ENCODE data around the gene UGGT1. TPM values are rescaled to one million over a fixed set of nuclear protein-coding genes. Genes with fewer than 3 reads are reported as not detected.

Gene UGGT1
- total RNA-seq, 1 experiment from 2014 or later: 51.8 TPM

DNA sequence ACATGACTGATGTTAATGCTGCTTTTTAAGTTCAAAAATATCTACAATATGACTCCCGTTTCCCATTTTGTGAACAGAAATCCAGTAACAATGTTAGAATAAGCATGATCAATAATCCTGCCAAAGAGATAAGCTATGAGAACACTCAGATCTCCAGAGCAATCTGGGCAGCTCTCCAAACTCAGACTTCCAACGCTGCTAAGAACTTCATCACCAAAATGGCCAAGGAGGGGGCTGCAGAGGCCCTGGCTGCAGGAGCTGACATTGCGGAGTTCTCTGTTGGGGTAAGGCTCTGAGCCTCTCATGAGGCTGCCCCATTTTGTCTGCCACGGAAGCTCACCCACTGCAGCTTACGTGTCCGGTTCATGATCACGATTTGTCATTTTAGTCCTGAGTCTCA lies 68.4 kb downstream of the UGGT1 start (continued):
- TF ChIP-seq POLR2AphosphoS5 (IDR thresholded peaks at IDR 0.05; ENCODE audit: low read depth, low read length) (no peak), CBX3 (IDR thresholded peaks at IDR 0.05; ENCODE audit: low read depth) (no peak), ZFX (IDR thresholded peaks at IDR 0.05) (no peak), JUND (IDR thresholded peaks at IDR 0.05) (no peak), SP1 (IDR thresholded peaks at IDR 0.05; ENCODE audit: low read depth) (no peak), ELF1 (IDR thresholded peaks at IDR 0.05; ENCODE audit: borderline replicate concordance, low read depth) (no peak), SRF (IDR thresholded peaks at IDR 0.05; ENCODE audit: low read depth) (no peak), CEBPB (IDR thresholded peaks at IDR 0.05; ENCODE audit: low read depth) (no peak), EZH2 (IDR thresholded peaks at IDR 0.05) (no peak), RAD21 (IDR thresholded peaks at IDR 0.05; ENCODE audit: low read depth) (no peak), TCF7L2 (IDR thresholded peaks at IDR 0.05; ENCODE audit: borderline replicate concordance, extremely low read depth, insufficient read depth, insufficient read length) (no peak)

- Histone ChIP-seq H3K27ac (ENCODE audit: low read depth, low read length) (no peak overlapping the region), H2AFZ (ENCODE audit: low read depth, low read length, poor library complexity, severe bottlenecking) (no peak overlapping the region), H3K9me2 (ENCODE audit: insufficient read depth) (no peaks in the 10 kb centered on the region), H3K4me3 (replicated peaks in 1 of 2; ENCODE audit: low read depth in 1 of 2, low read length in 2 of 2) (no peak overlapping the region), H3K27me3 (ENCODE audit: insufficient read depth, low read length) (no peaks in the 10 kb centered on the region), H3K4me2 (ENCODE audit: low read length) (no peak overlapping the region), H3K9me3 (ENCODE audit: control insufficient read depth in 1 of 2, insufficient read depth in 1 of 2, low read depth in 1 of 2, low read length in 2 of 2) (no peaks in the 10 kb centered on the region), H4K20me1 (ENCODE audit: insufficient read depth) (no peaks in the 10 kb centered on the region), H3K9ac (ENCODE audit: low read length) (no peak overlapping the region), H3K4me1 (ENCODE audit: control insufficient read depth in 1 of 2, insufficient read depth in 2 of 2, low read length in 2 of 2) (no peaks in the 10 kb centered on the region), H3K36me3 (ENCODE audit: control insufficient read depth in 1 of 2, insufficient read depth in 2 of 2, low read length in 2 of 2) (peaks cover 14 to 36% of the 10 kb centered on the region in 2 experiments), H3K79me2 (ENCODE audit: insufficient read depth, low read length) (no peaks in the 10 kb centered on the region)
- ChIA-PET CTCF (no interaction called here), RAD21 (ENCODE audit: low non-redundant PET in 1 of 2, low total read pairs in 2 of 2, uncharacterized antibody in 2 of 2, unreplicated experiment in 2 of 2) (no interaction called here), POLR2A (no interaction called here)
- TF ChIP-seq ELF1 (IDR thresholded peaks at IDR 0.05; ENCODE audit: borderline replicate concordance, low read depth): no peak
- TF ChIP-seq ATF3 (IDR thresholded peaks at IDR 0.05): no peak
- no peak for TF ChIP-seq CTCF (IDR thresholded peaks at IDR 0.05 in 2 of 3, conservative IDR thresholded peaks at IDR 0.05 in 1 of 3; ENCODE audit: borderline replicate concordance in 1 of 3, insufficient read depth in 1 of 3, low read depth in 2 of 3, low read length in 2 of 3)
- no peak for TF ChIP-seq MAX (IDR thresholded peaks at IDR 0.05)
- no peak for TF ChIP-seq POLR2AphosphoS5 (IDR thresholded peaks at IDR 0.05; ENCODE audit: low read depth, low read length)
- TF ChIP-seq YY1 (IDR thresholded peaks at IDR 0.05; ENCODE audit: extremely low read depth, insufficient replicate concordance, low read depth, low read length): no peak
- no peak for TF ChIP-seq EZH2phosphoT487 (IDR thresholded peaks at IDR 0.05; ENCODE audit: borderline replicate concordance)
- TF ChIP-seq SRF (IDR thresholded peaks at IDR 0.05; ENCODE audit: low read depth): no peak
- no peak for TF ChIP-seq FOSL1 (IDR thresholded peaks at IDR 0.05; ENCODE audit: low read depth)
- no peak for TF ChIP-seq TCF7L2 (IDR thresholded peaks at IDR 0.05; ENCODE audit: borderline replicate concordance, extremely low read depth, insufficient read depth, insufficient read length)
- no peak for TF ChIP-seq SIN3A (IDR thresholded peaks at IDR 0.05; ENCODE audit: low read depth)
- no peak for TF ChIP-seq EZH2 (IDR thresholded peaks at IDR 0.05)
- TF ChIP-seq POLR2A (IDR thresholded peaks at IDR 0.05; ENCODE audit: borderline replicate concordance, extremely low read depth, insufficient read depth, insufficient read length): no peak
- BruUV-seq (replicated peaks): no TSS peak
- DNase-seq (ENCODE audit: low read depth, low spot score) (no peak), ATAC-seq (no peak)
- intact Hi-C loops (cut with micrococcal nuclease): no loop called here
Measured at GRCh38 chr2:128160616-128161275, 69.7 kb downstream of the UGGT1 start.

Measured in HCT116 (cell line).